Activated naive CD8-positive, alpha-beta T cell treated with anti-CD3 and anti-CD28 coated beads, Interleukin-2, amount 50 U/mL, for 24 hours (primary cell): ENCODE measurements around the gene APOBEC3F.

Source experiments
- ATAC-seq: fragments of 150-1000 bp; cut with Tn5 transposase; one replicate; pipeline ENCODE4 v1.10.0; 2021
- DNase-seq: peaks from one replicate; pipeline ENCODE4 v3.0.0; 2021
- H3K27ac Mint-ChIP-seq: one replicate; pipeline ENCODE4 v1.8.0; 2021; ENCODE audit warnings: mild to moderate bottlenecking, mixed read lengths
- H3K27me3 Mint-ChIP-seq: one replicate; pipeline ENCODE4 v1.8.0; 2021; ENCODE audit warnings: mixed read lengths
- H3K36me3 Mint-ChIP-seq: one replicate; pipeline ENCODE4 v1.8.0; 2021; ENCODE audit warnings: low read depth, mixed read lengths
- H3K4me1 Mint-ChIP-seq: one replicate; pipeline ENCODE4 v1.8.0; 2021; ENCODE audit warnings: mixed read lengths
- H3K4me3 Mint-ChIP-seq: one replicate; pipeline ENCODE4 v1.8.0; 2021; ENCODE audit warnings: mild to moderate bottlenecking, moderate library complexity, mixed read lengths
- H3K9me3 Mint-ChIP-seq: one replicate; pipeline ENCODE4 v1.8.0; 2021; ENCODE audit warnings: mixed read lengths

APOBEC3F gene

DNA sequence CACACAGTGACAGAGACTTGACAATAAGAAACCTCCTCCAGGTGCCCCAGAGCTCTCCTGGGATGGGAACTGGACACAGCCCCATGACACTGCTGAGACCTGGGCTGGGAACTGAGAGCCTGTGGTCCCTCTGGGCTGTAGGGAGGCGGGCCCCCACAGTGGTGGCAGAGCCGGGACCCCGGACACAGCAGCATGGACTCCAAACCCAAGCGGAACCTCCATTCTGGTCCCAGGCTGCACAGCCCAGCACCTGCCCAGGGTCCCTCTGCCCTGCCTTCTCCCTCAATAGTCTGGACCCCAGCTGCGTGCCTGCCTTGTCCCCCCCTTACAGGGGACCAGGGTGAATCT, 48.0 kb downstream of the APOBEC3F start:
- H3K4me3 Mint-ChIP-seq: no peak overlapping the region
- DNase-seq (no peak), ATAC-seq (no peak)
- peaks cover 6% of the 10 kb centered on the region for H3K36me3 Mint-ChIP-seq
- H3K27ac Mint-ChIP-seq: peak overlapping the region; percentile 69
- H3K4me1 Mint-ChIP-seq: peaks cover 82% of the 10 kb centered on the region
- H3K27me3 Mint-ChIP-seq: no peaks in the 10 kb centered on the region
- H3K9me3 Mint-ChIP-seq: no peaks in the 10 kb centered on the region

DNA sequence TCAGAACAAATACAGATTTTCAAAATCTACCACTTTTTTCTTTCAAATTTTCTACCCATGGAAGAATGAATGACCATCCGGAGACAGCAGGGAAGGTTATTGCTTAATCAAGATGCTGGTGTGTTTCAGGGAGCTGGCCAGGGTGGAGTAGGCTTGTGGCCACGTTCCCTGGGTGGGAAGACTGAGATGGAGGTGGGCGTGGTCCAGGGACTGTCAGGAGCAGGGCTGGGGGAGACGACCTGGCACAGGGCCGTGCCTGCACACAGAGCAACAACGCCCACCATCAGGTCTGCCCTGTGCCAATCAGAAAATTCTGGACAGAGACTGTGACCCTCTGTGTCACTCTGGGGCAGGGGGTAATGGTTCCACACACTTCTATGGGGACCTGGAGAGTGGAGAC, 49.3 kb downstream of the APOBEC3F start:
- H3K27me3 Mint-ChIP-seq: no peaks in the 10 kb centered on the region
- DNase-seq (no peak), ATAC-seq (no peak)
- H3K4me3 Mint-ChIP-seq: peak overlapping the region; percentile 62
- H3K9me3 Mint-ChIP-seq: no peaks in the 10 kb centered on the region
- H3K36me3 Mint-ChIP-seq: peaks cover 5% of the 10 kb centered on the region
- peak overlapping the region; percentile 89 for H3K27ac Mint-ChIP-seq
- H3K4me1 Mint-ChIP-seq: peaks cover 92% of the 10 kb centered on the region

DNA sequence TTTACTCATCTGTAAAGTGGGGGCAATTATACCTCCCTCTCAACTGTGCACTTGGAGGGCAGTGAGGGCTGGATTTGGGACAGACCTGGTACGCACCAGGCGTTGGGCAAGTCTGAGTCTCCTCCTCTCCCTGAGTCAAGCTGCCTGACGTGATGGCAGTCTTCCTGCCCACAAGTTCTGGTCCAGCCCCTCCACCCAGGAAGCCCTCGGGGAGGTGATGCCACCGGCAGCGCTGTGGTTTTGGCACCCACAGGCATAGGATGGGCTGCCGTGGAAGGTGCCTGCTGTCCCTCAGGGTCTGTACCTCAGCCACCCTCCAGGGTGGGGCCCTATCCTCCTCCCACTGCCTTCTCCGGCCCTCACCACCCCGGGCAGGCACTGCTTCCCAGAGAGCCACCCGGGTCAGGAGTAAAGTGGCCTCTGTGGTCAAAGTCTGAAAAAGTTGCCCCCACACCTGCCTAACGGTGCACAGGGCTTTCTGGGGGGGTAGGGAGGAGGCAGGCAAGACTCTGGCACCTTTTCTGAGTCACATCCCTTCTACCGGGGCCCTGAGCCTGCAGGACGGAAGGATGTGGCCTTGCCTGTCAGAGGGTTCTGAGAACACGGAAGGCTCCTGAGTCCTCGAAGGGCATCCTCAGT, 49.9 kb downstream of the APOBEC3F start:
- DNase-seq (peak; percentile 86), ATAC-seq (peak; percentile 84)
- peaks cover 5% of the 10 kb centered on the region for H3K36me3 Mint-ChIP-seq
- H3K4me3 Mint-ChIP-seq: peak overlapping the region; percentile 62
- H3K9me3 Mint-ChIP-seq: no peaks in the 10 kb centered on the region
- peak overlapping the region; percentile 89 for H3K27ac Mint-ChIP-seq
- H3K27me3 Mint-ChIP-seq: no peaks in the 10 kb centered on the region
- peaks cover 93% of the 10 kb centered on the region for H3K4me1 Mint-ChIP-seq

- no peaks in the 10 kb centered on the region for H3K9me3 Mint-ChIP-seq
- H3K27ac Mint-ChIP-seq: peak overlapping the region; percentile 89
- peaks cover 1% of the 10 kb centered on the region for H3K36me3 Mint-ChIP-seq
- peak overlapping the region; percentile 62 for H3K4me3 Mint-ChIP-seq
- peaks cover 93% of the 10 kb centered on the region for H3K4me1 Mint-ChIP-seq
- no peak for ATAC-seq
- DNase-seq: peak; percentile 37
- no peaks in the 10 kb centered on the region for H3K27me3 Mint-ChIP-seq
These were observed 50.7 kb downstream of the APOBEC3F start for GRCh38 chr22:39091126-39092081.

GRCh38 chr22:39092111-39092862, 51.6 kb downstream of the APOBEC3F start:
- Mint-ChIP-seq H3K4me1 (peaks cover 96% of the 10 kb centered on the region), H3K27me3 (no peaks in the 10 kb centered on the region), H3K9me3 (no peaks in the 10 kb centered on the region), H3K27ac (peak overlapping the region; percentile 89), H3K4me3 (peak overlapping the region; percentile 62), H3K36me3 (no peaks in the 10 kb centered on the region)
- DNase-seq (no peak), ATAC-seq (no peak)

- Mint-ChIP-seq H3K9me3 (no peaks in the 10 kb centered on the region), H3K36me3 (no peaks in the 10 kb centered on the region), H3K27ac (peak overlapping the region; percentile 74), H3K27me3 (no peaks in the 10 kb centered on the region), H3K4me1 (peaks cover 96% of the 10 kb centered on the region), H3K4me3 (no peak overlapping the region)
- DNase-seq (no peak), ATAC-seq (no peak)
These were observed 54.2 kb downstream of the APOBEC3F start for GRCh38 chr22:39094717-39095389.

DNA sequence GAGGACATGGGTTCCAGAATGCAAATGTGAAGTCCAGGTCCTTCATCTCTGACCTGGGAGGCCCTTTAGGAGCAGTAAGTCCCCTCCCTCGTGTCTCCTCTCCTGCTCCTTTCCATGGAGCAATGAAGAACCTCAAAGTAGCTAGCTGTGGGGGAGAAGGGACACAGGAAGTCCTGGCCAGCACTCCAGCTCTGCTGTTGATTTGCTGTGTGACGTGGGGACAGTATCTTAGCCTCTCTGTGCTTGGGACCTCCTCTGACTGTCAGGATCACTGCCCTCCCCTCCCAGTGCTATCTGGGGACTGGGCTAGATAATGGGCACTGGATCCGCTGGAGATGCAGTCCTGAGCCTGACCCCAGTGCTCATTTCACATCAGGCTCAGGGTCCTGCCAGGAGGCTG, 55.3 kb downstream of the APOBEC3F start:
- no peaks in the 10 kb centered on the region for H3K36me3 Mint-ChIP-seq
- ATAC-seq: no peak
- H3K4me1 Mint-ChIP-seq: peaks cover 95% of the 10 kb centered on the region
- no peaks in the 10 kb centered on the region for H3K9me3 Mint-ChIP-seq
- peak overlapping the region; percentile 65 for H3K27ac Mint-ChIP-seq
- no peak for DNase-seq
- no peak overlapping the region for H3K4me3 Mint-ChIP-seq
- H3K27me3 Mint-ChIP-seq: no peaks in the 10 kb centered on the region

GRCh38 chr22:39097098-39098020, 56.7 kb downstream of the APOBEC3F start, which contains the start of gene APOBEC3H:
Gene APOBEC3H, plus strand, starts transcription at chr22:39097244. Its CDS starts 3,035 bp downstream, at chr22:39100279.
- Mint-ChIP-seq H3K27me3 (no peaks in the 10 kb centered on the region), H3K9me3 (no peaks in the 10 kb centered on the region), H3K27ac (peak within 1 kb of the TSS; percentile 89), H3K4me1 (peaks cover 84% of the 10 kb centered on the region), H3K4me3 (peak within 1 kb of the TSS; percentile 80), H3K36me3 (no peaks in the 10 kb centered on the region)
- peak; percentile 69 for DNase-seq
- ATAC-seq: peak; percentile 51

DNA sequence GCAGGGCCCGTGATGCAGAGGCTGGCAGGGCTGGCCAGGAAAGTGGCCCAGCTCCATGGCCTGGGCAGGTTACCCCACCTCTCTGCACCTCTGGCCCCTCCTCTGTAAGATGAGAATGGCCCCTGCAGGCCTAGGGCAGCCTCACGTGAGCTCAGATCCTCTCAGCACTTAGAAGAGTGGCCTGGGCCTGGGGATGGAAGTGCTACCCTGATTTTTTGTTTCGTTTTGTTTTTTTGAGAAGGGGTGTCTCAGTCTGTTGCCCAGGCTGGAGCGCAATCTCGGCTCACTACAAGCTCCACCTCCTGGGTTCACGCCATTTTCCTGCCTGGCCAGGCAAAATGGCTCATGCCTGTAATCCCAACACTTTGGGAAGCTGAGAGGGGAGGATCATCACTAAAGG, 57.4 kb downstream of the APOBEC3F start:
- H3K4me1 Mint-ChIP-seq: peaks cover 77% of the 10 kb centered on the region
- no peak for DNase-seq
- H3K27ac Mint-ChIP-seq: peak overlapping the region; percentile 89
- H3K4me3 Mint-ChIP-seq: peak overlapping the region; percentile 80
- no peaks in the 10 kb centered on the region for H3K36me3 Mint-ChIP-seq
- no peaks in the 10 kb centered on the region for H3K9me3 Mint-ChIP-seq
- no peak for ATAC-seq
- H3K27me3 Mint-ChIP-seq: no peaks in the 10 kb centered on the region

GRCh38 chr22:39098576-39098975, 57.9 kb downstream of the APOBEC3F start:
- no peak for DNase-seq
- Mint-ChIP-seq H3K4me3 (peak overlapping the region; percentile 61), H3K9me3 (no peaks in the 10 kb centered on the region), H3K4me1 (peaks cover 73% of the 10 kb centered on the region), H3K27me3 (no peaks in the 10 kb centered on the region), H3K36me3 (no peaks in the 10 kb centered on the region), H3K27ac (peak overlapping the region; percentile 89)
- ATAC-seq: no peak

- Mint-ChIP-seq H3K27ac (no peak overlapping the region), H3K4me1 (peaks cover 49% of the 10 kb centered on the region), H3K27me3 (no peaks in the 10 kb centered on the region), H3K9me3 (no peaks in the 10 kb centered on the region), H3K4me3 (no peak overlapping the region), H3K36me3 (no peaks in the 10 kb centered on the region)
- ATAC-seq: no peak
- no peak for DNase-seq
These were observed 60.6 kb downstream of the APOBEC3F start for GRCh38 chr22:39101226-39101625.

DNA sequence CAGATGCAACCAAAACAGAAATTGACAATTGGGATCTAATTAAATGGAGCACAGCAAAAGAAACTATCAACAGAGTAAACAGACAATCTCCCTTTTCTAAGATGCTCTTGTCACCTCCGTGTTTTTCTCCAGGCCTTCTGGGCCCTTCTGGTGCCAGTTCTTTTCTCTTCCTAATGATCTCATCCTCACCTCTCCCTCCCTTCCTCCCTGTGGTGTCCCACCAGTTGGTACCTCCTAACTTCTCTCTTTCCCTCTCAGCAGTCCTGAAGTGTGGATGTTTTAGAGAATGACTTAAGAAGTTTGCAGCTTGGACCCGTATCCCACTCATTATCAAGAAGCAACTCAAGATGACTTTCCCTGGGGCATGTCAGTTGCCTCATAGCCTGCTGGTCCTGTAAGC, 62.8 kb downstream of the APOBEC3F start:
- Mint-ChIP-seq H3K9me3 (no peaks in the 10 kb centered on the region), H3K36me3 (no peaks in the 10 kb centered on the region), H3K4me3 (no peak overlapping the region), H3K4me1 (peaks cover 29% of the 10 kb centered on the region), H3K27me3 (no peaks in the 10 kb centered on the region), H3K27ac (no peak overlapping the region)
- no peak for DNase-seq
- no peak for ATAC-seq
